HCT116 (cell line): ENCODE measurements around the gene JAGN1.

Experiments used
- EGR1 ChIP-seq: IDR thresholded peaks from 2 replicates; pipeline ENCODE4 v1.6.1; 2012; ENCODE audit warnings: low read depth
- EZH2 ChIP-seq: fragments of 200-600 bp; sonication (generic); IDR thresholded peaks from 2 replicates; pipeline ENCODE4 v1.6.1; 2017; ENCODE audit warnings: antibody characterized with exemption, mixed run types
- FOSL1 ChIP-seq: IDR thresholded peaks from 2 replicates; pipeline ENCODE4 v1.6.1; 2012; ENCODE audit warnings: low read depth
- MAX ChIP-seq: IDR thresholded peaks from 2 replicates; pipeline ENCODE4 v1.6.1; 2012
- POLR2A ChIP-seq: IDR thresholded peaks from 2 replicates; pipeline ENCODE4 v1.7.0; 2011; ENCODE audit warnings: borderline replicate concordance; ENCODE audit not compliant: insufficient read depth, insufficient read length; ENCODE audit errors: extremely low read depth
- POLR2AphosphoS5 ChIP-seq: IDR thresholded peaks from 2 replicates; pipeline ENCODE4 v1.6.1; 2011; ENCODE audit warnings: mild to moderate bottlenecking, low read depth, low read length, moderate library complexity
- SIN3A ChIP-seq: IDR thresholded peaks from 2 replicates; pipeline ENCODE4 v1.6.1; 2012; ENCODE audit warnings: low read depth
- YY1 ChIP-seq: IDR thresholded peaks from 2 replicates; pipeline ENCODE4 v1.6.1; 2011; ENCODE audit warnings: low read length, low read depth, moderate library complexity, mild to moderate bottlenecking; ENCODE audit not compliant: insufficient replicate concordance; ENCODE audit errors: extremely low read depth
- ZNF274 ChIP-seq: fragments of 200-500 bp; sonication (Bioruptor generic); IDR thresholded peaks from 2 replicates; pipeline ENCODE4 v1.6.1; 2014; ENCODE audit warnings: mild to moderate bottlenecking, low read depth, low read length, inconsistent platforms
- TF ChIP-seq, protein P1 (sequence below), 3 experiments: fragments of 200-600 bp in 1 of 3; sonication (generic) in 1 of 3; IDR thresholded peaks in 2 of 3; conservative IDR thresholded peaks in 1 of 3; 2 replicates each; pipeline ENCODE4 v1.5.1; 2012 to 2017; ENCODE audit warnings: low read depth in 2 of 3, low read length in 2 of 3, antibody characterized with exemption in 1 of 3, borderline replicate concordance in 1 of 3, control low read depth in 1 of 3, mild to moderate bottlenecking in 1 of 3, mixed read lengths in 1 of 3, mixed run types in 1 of 3, moderate library complexity in 1 of 3; ENCODE audit not compliant: insufficient read depth in 1 of 3
- TF ChIP-seq, protein P2 (sequence below): IDR thresholded peaks from 2 replicates; pipeline ENCODE4 v1.6.1; 2012; ENCODE audit warnings: low read depth
- TF ChIP-seq, protein P3 (sequence below): IDR thresholded peaks from 2 replicates; pipeline ENCODE4 v1.6.1; 2012
- TF ChIP-seq, protein P4 (sequence below): IDR thresholded peaks from 2 replicates; pipeline ENCODE4 v1.6.1; 2011; ENCODE audit warnings: mild to moderate bottlenecking, low read length, moderate library complexity; ENCODE audit not compliant: insufficient replicate concordance; ENCODE audit errors: extremely low read depth

- TF ChIP-seq, protein P1, sequence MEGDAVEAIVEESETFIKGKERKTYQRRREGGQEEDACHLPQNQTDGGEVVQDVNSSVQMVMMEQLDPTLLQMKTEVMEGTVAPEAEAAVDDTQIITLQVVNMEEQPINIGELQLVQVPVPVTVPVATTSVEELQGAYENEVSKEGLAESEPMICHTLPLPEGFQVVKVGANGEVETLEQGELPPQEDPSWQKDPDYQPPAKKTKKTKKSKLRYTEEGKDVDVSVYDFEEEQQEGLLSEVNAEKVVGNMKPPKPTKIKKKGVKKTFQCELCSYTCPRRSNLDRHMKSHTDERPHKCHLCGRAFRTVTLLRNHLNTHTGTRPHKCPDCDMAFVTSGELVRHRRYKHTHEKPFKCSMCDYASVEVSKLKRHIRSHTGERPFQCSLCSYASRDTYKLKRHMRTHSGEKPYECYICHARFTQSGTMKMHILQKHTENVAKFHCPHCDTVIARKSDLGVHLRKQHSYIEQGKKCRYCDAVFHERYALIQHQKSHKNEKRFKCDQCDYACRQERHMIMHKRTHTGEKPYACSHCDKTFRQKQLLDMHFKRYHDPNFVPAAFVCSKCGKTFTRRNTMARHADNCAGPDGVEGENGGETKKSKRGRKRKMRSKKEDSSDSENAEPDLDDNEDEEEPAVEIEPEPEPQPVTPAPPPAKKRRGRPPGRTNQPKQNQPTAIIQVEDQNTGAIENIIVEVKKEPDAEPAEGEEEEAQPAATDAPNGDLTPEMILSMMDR (IDR thresholded peaks at IDR 0.05 in 2 of 3, conservative IDR thresholded peaks at IDR 0.05 in 1 of 3; ENCODE audit: borderline replicate concordance in 1 of 3, insufficient read depth in 1 of 3, low read depth in 2 of 3, low read length in 2 of 3): no peak
- TF ChIP-seq EZH2: no peak
- TF ChIP-seq, protein P2, sequence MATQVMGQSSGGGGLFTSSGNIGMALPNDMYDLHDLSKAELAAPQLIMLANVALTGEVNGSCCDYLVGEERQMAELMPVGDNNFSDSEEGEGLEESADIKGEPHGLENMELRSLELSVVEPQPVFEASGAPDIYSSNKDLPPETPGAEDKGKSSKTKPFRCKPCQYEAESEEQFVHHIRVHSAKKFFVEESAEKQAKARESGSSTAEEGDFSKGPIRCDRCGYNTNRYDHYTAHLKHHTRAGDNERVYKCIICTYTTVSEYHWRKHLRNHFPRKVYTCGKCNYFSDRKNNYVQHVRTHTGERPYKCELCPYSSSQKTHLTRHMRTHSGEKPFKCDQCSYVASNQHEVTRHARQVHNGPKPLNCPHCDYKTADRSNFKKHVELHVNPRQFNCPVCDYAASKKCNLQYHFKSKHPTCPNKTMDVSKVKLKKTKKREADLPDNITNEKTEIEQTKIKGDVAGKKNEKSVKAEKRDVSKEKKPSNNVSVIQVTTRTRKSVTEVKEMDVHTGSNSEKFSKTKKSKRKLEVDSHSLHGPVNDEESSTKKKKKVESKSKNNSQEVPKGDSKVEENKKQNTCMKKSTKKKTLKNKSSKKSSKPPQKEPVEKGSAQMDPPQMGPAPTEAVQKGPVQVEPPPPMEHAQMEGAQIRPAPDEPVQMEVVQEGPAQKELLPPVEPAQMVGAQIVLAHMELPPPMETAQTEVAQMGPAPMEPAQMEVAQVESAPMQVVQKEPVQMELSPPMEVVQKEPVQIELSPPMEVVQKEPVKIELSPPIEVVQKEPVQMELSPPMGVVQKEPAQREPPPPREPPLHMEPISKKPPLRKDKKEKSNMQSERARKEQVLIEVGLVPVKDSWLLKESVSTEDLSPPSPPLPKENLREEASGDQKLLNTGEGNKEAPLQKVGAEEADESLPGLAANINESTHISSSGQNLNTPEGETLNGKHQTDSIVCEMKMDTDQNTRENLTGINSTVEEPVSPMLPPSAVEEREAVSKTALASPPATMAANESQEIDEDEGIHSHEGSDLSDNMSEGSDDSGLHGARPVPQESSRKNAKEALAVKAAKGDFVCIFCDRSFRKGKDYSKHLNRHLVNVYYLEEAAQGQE: no peak
- no peak for TF ChIP-seq EGR1
- no peak for TF ChIP-seq MAX
- TF ChIP-seq, protein P3, sequence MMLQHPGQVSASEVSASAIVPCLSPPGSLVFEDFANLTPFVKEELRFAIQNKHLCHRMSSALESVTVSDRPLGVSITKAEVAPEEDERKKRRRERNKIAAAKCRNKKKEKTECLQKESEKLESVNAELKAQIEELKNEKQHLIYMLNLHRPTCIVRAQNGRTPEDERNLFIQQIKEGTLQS: no peak
- no peak for TF ChIP-seq ZNF274
- no peak for TF ChIP-seq POLR2A
- TF ChIP-seq SIN3A: no peak
- TF ChIP-seq, protein P4, sequence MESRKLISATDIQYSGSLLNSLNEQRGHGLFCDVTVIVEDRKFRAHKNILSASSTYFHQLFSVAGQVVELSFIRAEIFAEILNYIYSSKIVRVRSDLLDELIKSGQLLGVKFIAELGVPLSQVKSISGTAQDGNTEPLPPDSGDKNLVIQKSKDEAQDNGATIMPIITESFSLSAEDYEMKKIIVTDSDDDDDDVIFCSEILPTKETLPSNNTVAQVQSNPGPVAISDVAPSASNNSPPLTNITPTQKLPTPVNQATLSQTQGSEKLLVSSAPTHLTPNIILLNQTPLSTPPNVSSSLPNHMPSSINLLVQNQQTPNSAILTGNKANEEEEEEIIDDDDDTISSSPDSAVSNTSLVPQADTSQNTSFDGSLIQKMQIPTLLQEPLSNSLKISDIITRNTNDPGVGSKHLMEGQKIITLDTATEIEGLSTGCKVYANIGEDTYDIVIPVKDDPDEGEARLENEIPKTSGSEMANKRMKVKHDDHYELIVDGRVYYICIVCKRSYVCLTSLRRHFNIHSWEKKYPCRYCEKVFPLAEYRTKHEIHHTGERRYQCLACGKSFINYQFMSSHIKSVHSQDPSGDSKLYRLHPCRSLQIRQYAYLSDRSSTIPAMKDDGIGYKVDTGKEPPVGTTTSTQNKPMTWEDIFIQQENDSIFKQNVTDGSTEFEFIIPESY: no peak
- TF ChIP-seq POLR2AphosphoS5: no peak
- no peak for TF ChIP-seq FOSL1
- TF ChIP-seq YY1: no peak
Measured at GRCh38 chr3:9864200-9864927, 26.0 kb upstream of the JAGN1 start.
